ENCODE data around the gene MRE11. TPM values are rescaled to one million over a fixed set of nuclear protein-coding genes. Genes with fewer than 3 reads are reported as not detected.
A peak's percentile ranks its signal among the peaks of the same experiment; 100 is the strongest.

Gene MRE11
- total RNA-seq, 6 donors from 2014 or later: 6.7 to 24.7 (median 16.3) TPM

GRCh38 chr11:94533696-94534630 lies 40.3 kb upstream of the MRE11 start:
- Histone ChIP-seq H3K36me3 (no peaks in the 10 kb centered on the region), H3K27ac (peak overlapping the region in 1 of 4 donors; percentile 19), H3K4me1 (peaks cover 0 to 4% (median 1%) of the 10 kb centered on the region in 4 donors), H3K4me3 (no peak overlapping the region), H3K9me3 (no peaks in the 10 kb centered on the region), H3K27me3 (no peaks in the 10 kb centered on the region)
- no peak for TF ChIP-seq POLR2AphosphoS5 (IDR thresholded peaks at IDR 0.05)
- ATAC-seq (ENCODE audit: low FRiP score in 2 of 2) (peak in 1 of 2 donors; percentile 60), DNase-seq (no peak)
- 63 to 65% methylated on average over 6 of the region's 6 CpGs for WGBS, 2 donors

GRCh38 chr11:94533206-94533605 lies 39.6 kb upstream of the MRE11 start:
- H3K27ac ChIP-seq: no peak overlapping the region
- TF ChIP-seq EP300 (IDR thresholded peaks at IDR 0.05): no peak
- no peak for TF ChIP-seq POLR2A (IDR thresholded peaks at IDR 0.05)
- no peak for TF ChIP-seq POLR2AphosphoS5 (IDR thresholded peaks at IDR 0.05)
- H3K27me3 ChIP-seq: no peaks in the 10 kb centered on the region
- ATAC-seq (ENCODE audit: low FRiP score in 2 of 2): peak in 1 of 2 donors; percentile 14
- H3K9me3 ChIP-seq: no peaks in the 10 kb centered on the region
- H3K4me3 ChIP-seq: no peak overlapping the region
- H3K4me1 ChIP-seq: peaks cover 0 to 4% (median 1%) of the 10 kb centered on the region in 4 donors
- H3K36me3 ChIP-seq: no peaks in the 10 kb centered on the region
- DNase-seq: no peak
- 58 to 71% methylated on average over 1 of the region's 1 CpG for WGBS, 2 donors

- Histone ChIP-seq H3K4me1 (peaks cover 0 to 4% (median 0%) of the 10 kb centered on the region in 4 donors), H3K27me3 (no peaks in the 10 kb centered on the region), H3K36me3 (no peaks in the 10 kb centered on the region), H3K27ac (no peak overlapping the region), H3K9me3 (no peaks in the 10 kb centered on the region), H3K4me3 (no peak overlapping the region)
- DNase-seq: no peak
- ATAC-seq (ENCODE audit: low FRiP score in 2 of 2): no peak
- TF ChIP-seq POLR2A (IDR thresholded peaks at IDR 0.05) (no peak), EP300 (IDR thresholded peaks at IDR 0.05) (no peak), POLR2AphosphoS5 (IDR thresholded peaks at IDR 0.05) (no peak), CTCF (IDR thresholded peaks at IDR 0.05) (no peak)
- WGBS, 2 donors: 94 to 95% methylated on average over 3 of the region's 3 CpGs
Observed at GRCh38 chr11:94532211-94532610, 38.6 kb upstream of the MRE11 start.

- TF ChIP-seq CTCF (IDR thresholded peaks at IDR 0.05) (no peak), EP300 (IDR thresholded peaks at IDR 0.05) (no peak), POLR2A (IDR thresholded peaks at IDR 0.05) (no peak), POLR2AphosphoS5 (IDR thresholded peaks at IDR 0.05) (no peak)
- H3K9me3 ChIP-seq: no peaks in the 10 kb centered on the region
- no peaks in the 10 kb centered on the region for H3K27me3 ChIP-seq
- ATAC-seq (ENCODE audit: low FRiP score in 2 of 2) (no peak), DNase-seq (no peak)
- peaks cover 0 to 5% (median under 1%) of the 10 kb centered on the region in 4 donors for H3K4me1 ChIP-seq
- H3K36me3 ChIP-seq: no peaks in the 10 kb centered on the region
- no peak overlapping the region for H3K27ac ChIP-seq
- H3K4me3 ChIP-seq: no peak overlapping the region
Observed at GRCh38 chr11:94528551-94528950, 34.9 kb upstream of the MRE11 start.

GRCh38 chr11:94526645-94527438 lies 33.2 kb upstream of the MRE11 start:
- H3K4me3 ChIP-seq: no peak overlapping the region
- DNase-seq (no peak), ATAC-seq (ENCODE audit: low FRiP score in 2 of 2) (no peak)
- H3K4me1 ChIP-seq: peaks cover 0 to 5% (median 0%) of the 10 kb centered on the region in 4 donors
- H3K9me3 ChIP-seq: no peaks in the 10 kb centered on the region
- H3K27me3 ChIP-seq: no peaks in the 10 kb centered on the region
- no peak for TF ChIP-seq POLR2A (IDR thresholded peaks at IDR 0.05)
- no peak for TF ChIP-seq CTCF (IDR thresholded peaks at IDR 0.05)
- TF ChIP-seq POLR2AphosphoS5 (IDR thresholded peaks at IDR 0.05): no peak
- TF ChIP-seq EP300 (IDR thresholded peaks at IDR 0.05): no peak
- no peak overlapping the region for H3K27ac ChIP-seq
- no peaks in the 10 kb centered on the region for H3K36me3 ChIP-seq
- WGBS, 2 donors: 60 to 76% methylated on average over 4 of the region's 4 CpGs

Measured in upper lobe of left lung (tissue), 6 donors.